Fibroblast of peridontal ligament (primary cell): ENCODE measurements around the gene TSSK3.
A peak's percentile ranks its signal among the peaks of the same experiment; 100 is the strongest.

Experiments used
- DNase-seq: peaks from one replicate; pipeline ENCODE4 v3.0.0-alpha.2; 2010; ENCODE audit errors: extremely low read depth

The TSSK3 gene

DNA sequence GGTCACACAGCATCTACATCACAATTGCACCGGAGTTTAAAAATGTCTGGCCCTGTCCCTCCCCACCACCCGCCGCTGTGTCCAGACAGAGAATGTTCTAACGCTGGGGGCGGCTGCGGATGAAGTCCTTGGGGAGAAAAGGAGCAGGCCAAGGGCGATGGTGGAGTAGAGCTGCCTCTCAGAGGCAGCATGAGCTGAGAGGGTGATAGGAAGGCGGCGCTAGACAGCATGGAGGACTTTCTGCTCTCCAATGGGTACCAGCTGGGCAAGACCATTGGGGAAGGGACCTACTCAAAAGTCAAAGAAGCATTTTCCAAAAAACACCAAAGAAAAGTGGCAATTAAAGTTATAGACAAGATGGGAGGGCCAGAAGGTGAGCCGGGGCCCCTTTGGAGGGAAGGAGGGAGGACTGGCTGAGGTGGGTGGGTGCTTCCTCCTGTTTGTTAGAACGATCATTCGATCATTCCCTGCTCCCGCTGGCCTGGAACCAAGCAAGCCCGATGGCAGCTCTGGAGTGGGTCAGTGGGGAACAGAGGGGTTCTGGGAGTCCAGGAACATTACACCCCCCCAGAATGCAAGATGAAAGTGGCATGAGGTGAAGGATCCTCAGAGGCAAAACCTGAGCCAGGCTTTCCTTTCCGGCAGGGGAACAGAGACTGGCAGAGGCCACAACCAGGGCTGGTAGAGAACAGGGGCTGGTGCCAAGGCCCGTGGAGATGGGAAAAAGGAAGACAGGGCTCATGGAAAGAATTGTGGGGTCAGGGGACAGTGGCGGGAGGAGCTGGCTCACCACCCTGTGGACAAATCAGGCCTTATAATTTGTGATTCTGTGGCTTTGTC is at the start of gene TSSK3, which contains the start of gene FAM229A:
TSS of gene TSSK3 (plus strand) at position 66 of the 840 bp plus-strand sequence. CDS start at position 229, 163 bp downstream.
TSS of gene FAM229A (minus strand) at position 12 of the 840 bp plus-strand sequence. CDS start 394 bp downstream, outside the sequence.
- no peak for DNase-seq

- DNase-seq = no peak
Observed at GRCh38 chr1:32316903-32317277, 45.4 kb upstream of the TSSK3 start.

GRCh38 chr1:32318127-32318869 is 44.0 kb upstream of the TSSK3 start:
- DNase-seq = no peak

GRCh38 chr1:32321712-32322291 is 40.5 kb upstream of the TSSK3 start:
- DNase-seq = no peak

- no peak for DNase-seq
Observed at GRCh38 chr1:32327204-32327603, 35.1 kb upstream of the TSSK3 start.

DNA sequence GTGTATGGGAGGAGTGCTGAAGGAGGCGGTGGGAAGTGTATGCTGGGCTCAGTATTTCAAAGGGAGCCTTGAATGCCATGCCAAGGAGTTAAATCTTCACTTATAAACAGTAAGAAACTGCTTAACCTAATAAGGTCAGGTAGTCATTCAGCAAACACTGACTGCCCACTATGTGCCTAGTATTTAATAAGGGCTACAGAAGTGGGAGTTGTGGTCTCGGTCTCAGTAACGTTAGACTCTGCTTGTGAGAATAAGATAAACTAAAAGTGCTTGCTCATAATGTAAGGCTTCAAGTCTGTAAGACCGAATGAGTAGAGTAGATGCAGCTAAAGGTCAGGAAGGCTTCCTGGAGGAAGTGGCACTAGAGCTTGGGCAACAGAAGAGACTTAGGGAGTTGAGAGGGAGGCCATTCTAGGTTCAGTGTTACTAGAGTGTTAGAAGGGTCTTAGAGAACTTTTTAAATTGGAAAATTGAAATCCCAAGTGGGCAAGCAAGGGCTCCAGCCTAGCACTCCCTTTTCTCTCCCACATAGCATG is 32.3 kb upstream of the TSSK3 start:
- no peak for DNase-seq

DNA sequence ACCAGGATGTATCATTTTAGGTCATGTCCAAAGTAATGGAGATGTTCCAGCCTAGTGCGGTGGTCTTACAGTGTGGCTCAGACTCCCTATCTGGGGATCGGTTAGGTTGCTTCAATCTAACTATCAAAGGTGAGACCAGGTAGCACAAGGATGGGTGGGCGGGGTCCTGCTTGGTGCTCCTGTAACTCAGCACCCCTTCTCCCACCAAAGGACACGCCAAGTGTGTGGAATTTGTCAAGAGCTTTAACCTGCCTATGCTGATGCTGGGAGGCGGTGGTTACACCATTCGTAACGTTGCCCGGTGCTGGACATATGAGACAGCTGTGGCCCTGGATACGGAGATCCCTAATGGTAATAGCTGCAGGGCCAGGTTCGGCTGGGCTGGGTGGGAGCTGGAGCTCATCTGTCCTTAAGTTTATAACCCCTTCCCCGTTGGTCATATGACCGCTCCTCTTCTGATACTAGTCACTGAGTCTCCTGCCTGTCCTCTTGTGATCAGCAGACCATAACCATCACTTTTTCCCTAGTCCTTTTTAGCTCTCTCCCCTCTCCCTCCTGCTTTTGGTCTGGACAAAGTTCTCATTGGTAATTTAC is 31.7 kb upstream of the TSSK3 start:
- no peak for DNase-seq

DNA sequence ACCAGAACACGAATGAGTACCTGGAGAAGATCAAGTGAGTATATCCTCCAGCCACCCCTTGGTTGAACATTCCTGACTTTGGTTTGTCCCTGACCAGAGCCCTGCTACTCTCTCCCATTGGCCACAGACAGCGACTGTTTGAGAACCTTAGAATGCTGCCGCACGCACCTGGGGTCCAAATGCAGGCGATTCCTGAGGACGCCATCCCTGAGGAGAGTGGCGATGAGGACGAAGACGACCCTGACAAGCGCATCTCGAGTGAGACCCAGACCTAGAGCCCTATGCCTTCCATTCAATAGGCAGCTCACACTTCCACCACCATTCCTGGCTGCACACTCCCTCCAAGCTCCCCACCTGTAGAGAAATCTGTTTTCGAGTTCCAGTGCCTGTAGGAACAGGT is 30.8 kb upstream of the TSSK3 start:
- no peak for DNase-seq

- no peak for DNase-seq
Observed at GRCh38 chr1:32332290-32333079, 29.9 kb upstream of the TSSK3 start.

DNA sequence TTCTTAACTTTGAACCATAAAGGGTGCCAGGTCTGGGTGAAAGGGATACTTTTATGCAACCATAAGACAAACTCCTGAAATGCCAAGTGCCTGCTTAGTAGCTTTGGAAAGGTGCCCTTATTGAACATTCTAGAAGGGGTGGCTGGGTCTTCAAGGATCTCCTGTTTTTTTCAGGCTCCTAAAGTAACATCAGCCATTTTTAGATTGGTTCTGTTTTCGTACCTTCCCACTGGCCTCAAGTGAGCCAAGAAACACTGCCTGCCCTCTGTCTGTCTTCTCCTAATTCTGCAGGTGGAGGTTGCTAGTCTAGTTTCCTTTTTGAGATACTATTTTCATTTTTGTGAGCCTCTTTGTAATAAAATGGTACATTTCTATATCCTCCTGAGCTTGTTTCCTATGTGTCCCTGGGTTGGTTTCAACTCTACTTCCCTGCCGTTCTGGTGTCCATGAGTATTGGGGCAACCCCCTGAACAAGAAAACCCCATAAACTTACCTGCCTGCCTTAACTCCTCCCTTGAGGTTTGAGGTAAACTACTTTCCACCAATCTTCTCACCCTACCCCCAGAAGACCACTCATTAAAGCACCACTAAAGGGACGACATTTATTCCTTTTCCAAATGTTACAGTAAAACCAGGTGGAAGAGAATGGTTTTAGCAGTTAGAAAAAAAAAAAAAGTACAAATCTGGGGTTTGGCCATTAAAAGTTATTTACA is 28.9 kb upstream of the TSSK3 start:
- DNase-seq = no peak

DNA sequence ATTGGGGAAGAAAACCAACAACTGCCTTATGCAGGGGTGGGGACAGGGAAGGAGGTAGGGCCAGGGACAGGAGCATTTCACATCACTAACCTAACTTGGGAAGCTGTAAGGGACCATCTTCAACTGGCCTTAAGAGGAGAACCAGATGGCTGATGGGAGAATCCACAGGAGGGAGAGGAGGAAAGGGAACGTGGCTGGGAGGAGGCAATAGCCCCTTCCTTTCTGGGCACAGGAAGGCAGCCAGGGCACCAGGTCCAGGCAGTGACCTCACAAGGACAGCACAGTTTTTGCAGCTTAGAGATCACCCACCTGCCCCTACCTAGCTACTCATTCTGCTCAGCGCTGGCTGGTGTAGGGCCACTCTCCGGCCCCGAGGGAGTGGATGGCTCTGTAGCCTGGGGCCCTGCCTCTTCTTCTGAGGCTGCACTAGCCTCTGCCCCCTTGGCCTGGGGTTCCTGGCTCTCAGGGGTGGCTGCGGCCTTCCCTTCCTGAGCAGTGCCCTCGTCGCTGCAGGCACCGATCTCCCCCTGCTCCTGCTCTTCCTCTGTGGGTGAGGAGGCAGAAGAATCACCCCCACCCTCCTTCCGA is 28.0 kb upstream of the TSSK3 start:
- DNase-seq = no peak

- DNase-seq = no peak
Observed at GRCh38 chr1:32334864-32335534, 27.3 kb upstream of the TSSK3 start.

- DNase-seq = no peak
Observed at GRCh38 chr1:32335535-32335789, 26.9 kb upstream of the TSSK3 start.

GRCh38 chr1:32335790-32336590 is 26.3 kb upstream of the TSSK3 start, which contains the start of gene MARCKSL1:
Gene MARCKSL1, minus strand, starts transcription at chr1:32336233. Its CDS starts 200 bp downstream, at chr1:32336033.
- DNase-seq = peak; percentile 43

DNA sequence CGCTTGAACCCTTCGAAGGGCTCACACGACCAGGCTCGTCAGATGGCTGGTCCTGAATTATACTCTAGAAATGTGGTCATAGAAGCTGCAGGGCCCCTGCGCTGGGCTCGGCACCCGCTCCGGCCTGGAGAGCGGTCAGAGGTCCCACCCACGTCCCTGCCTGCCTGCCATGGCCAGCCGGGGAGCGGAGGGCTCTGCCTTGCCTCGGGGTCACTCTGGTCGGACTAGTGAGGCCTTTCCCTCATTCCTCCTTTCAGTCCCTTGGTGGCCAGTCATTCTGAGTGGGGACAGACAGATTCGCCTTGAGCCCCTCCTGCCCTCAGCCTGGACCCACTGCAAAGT is 25.8 kb upstream of the TSSK3 start:
- no peak for DNase-seq

GRCh38 chr1:32336963-32337675 is 25.2 kb upstream of the TSSK3 start:
- no peak for DNase-seq

DNA sequence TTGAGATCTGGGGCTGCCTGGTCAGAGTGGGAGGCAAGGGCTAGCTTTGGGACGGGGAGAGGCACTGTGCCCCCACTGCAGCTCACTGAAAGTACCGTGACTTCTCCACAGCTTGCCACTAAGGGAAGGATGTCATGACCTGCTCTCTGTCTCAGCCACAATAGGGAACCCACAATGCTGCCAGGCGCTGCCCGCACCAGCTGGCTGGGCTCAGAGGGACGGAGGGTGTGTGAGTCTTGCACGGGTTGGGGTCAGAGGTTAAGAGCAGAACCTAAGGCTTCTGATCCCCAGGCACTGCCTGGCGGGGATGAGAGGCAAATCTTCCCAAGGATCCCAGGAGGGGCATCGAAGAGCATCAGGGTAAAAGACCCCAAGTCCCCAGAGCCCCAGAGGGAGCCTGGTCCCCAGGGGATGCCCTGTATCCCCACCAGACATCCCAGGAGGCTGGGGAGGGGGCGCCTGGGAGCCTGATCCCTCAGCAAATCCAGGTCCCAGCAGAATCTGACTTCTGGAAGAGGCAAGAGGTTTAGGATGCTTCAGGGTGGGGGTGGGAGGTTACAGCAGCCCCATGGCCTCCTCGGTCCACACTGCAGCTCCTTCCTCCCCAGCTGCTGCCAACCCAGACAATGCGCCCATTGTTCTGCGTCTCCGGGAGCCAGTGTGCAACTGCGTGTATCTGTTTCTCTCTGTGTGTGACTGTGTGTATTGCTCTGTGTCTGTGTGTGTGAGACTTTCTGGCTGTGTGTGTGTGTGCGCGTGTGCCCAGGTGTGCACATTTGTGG is 24.3 kb upstream of the TSSK3 start:
- no peak for DNase-seq
